ENCODE data around the gene C2orf49. TPM values are rescaled to one million over a fixed set of nuclear protein-coding genes. Genes with fewer than 3 reads are reported as not detected.

C2orf49 gene
- total and polyA plus RNA-seq, 9 of the 15 experiments (the other 6 are each of a cell fraction or from before 2014, with no cell fraction given) = 17.9 to 38.2 (median 25.6) TPM

DNA sequence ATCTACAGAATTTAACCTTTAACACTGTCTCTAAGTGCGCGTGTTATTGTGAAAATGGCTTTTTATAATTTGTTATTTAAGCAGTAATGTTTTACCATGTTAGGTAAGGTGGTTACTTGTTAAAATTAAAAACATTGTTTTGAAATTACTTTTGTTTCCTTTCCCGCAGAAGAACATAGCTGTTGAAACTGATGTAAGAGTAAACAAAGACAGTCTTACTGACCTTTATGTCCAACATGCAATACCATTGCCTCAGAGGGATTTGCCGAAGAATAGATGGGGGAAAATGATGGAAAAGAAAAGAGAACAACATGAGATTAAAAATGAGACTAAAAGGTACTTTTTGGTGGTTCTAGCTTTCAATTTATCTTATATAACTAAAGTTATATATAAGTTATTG lies 2.1 kb downstream of the C2orf49 start (continued):
- TF ChIP-seq, protein P1, sequence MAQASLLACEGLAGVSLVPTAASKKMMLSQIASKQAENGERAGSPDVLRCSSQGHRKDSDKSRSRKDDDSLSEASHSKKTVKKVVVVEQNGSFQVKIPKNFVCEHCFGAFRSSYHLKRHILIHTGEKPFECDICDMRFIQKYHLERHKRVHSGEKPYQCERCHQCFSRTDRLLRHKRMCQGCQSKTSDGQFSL (CRISPR knock-in tag; IDR thresholded peaks at IDR 0.05) = no peak
- TF ChIP-seq, protein P1 (tag; IDR thresholded peaks at IDR 0.05) = no peak

DNA sequence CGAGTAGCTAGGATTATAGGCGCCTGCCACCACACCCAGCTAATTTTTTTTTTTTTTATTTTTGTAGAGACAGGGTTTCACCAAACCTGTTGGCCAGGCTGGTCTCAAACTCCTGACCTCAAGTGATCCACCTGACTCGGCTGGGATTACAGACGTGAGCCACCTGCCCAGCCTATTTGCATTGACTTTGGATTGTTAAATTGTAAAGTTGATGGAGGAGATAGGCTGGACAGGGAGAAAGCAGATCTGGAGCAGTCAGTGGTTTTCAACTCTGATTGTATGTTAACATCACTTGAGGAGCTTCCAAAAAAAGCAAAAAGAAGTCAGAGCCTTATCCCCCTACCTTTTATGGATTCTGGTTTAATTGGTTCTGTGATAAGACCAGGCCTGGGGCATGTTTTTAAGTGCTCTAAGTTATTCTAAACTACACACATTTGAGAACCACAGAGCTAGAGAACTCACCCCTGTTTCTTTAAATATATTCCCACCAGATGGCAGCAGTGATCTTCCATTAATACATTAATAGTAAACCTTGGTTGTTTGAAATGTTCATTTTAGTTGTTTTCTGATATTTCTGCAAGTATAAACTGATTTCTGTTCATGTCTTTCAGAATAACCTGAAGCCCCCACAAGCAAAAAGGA lies 7.5 kb downstream of the C2orf49 start:
- Histone ChIP-seq H3K36me3 (ENCODE audit: control insufficient read depth, insufficient read depth, low read length) (peaks cover 90% of the 10 kb centered on the region), H3K4me3 (no peak overlapping the region), H3K27me3 (ENCODE audit: control insufficient read depth in 2 of 2, insufficient read depth in 2 of 2, low read length in 2 of 2) (no peaks in the 10 kb centered on the region), H3K79me2 (ENCODE audit: control insufficient read depth, insufficient read depth, low read length) (peaks cover 17% of the 10 kb centered on the region), H4K20me1 (replicated peaks; ENCODE audit: control insufficient read depth, insufficient read depth, low read length) (no peaks in the 10 kb centered on the region), H3K4me2 (ENCODE audit: insufficient read depth, low read length) (no peak overlapping the region), H3K9me3 (replicated peaks; ENCODE audit: control insufficient read depth, insufficient read depth, low read depth, low read length) (no peaks in the 10 kb centered on the region), H3K27ac (ENCODE audit: extremely low read depth, low read depth, low read length) (no peak overlapping the region), H2AFZ (ENCODE audit: low read depth, low read length) (no peak overlapping the region), H3K4me1 (replicated peaks in 1 of 2; ENCODE audit: control insufficient read depth in 2 of 2, insufficient read depth in 2 of 2, low read length in 2 of 2) (no peaks in the 10 kb centered on the region), H3K9ac (ENCODE audit: insufficient read depth in 1 of 2, low read depth in 2 of 2, low read length in 2 of 2) (no peak overlapping the region), H3K9me1 (ENCODE audit: control insufficient read depth, insufficient read depth, low read length) (no peaks in the 10 kb centered on the region)
- in situ Hi-C loops (cut with MboI) = loop anchor here (10.0 kb wide), 1 partner anchor 440 kb away; no protein-coding TSS in a partner anchor
- no TSS peak for BruUV-seq (replicated peaks)
- ChIA-PET CTCF (ENCODE audit: low intra/inter-chr PET ratio) (interaction anchor here (1.4 kb wide), 1 partner anchor 177 kb away, joined by 6 read pairs; no protein-coding TSS in a partner anchor), POLR2A (interaction anchor here (1.0 kb wide), 1 partner anchor 176 kb away, joined by 3 read pairs; no protein-coding TSS in a partner anchor)
- 70% methylated on average over 4 of the region's 4 CpGs for WGBS (ENCODE audit: insufficient coverage, low coverage, missing lambda C conversion rate)
- intact Hi-C loops (cut with micrococcal nuclease) = loop anchor here (1.0 kb wide), 1 partner anchor 176 kb away; no protein-coding TSS in a partner anchor
- FAIRE-seq (no peak), DNase-seq (ENCODE audit: extremely low read depth in 1 of 4, low spot score in 3 of 4) (peak in 1 of 4 experiments; percentile 33), ATAC-seq (peak; percentile 57; the same call in 2 of the 3 replicates)
- TF ChIP-seq DACH1 (IDR thresholded peaks at IDR 0.05; ENCODE audit: partially characterized antibody) = peak; percentile 56
- TF ChIP-seq, protein P2, sequence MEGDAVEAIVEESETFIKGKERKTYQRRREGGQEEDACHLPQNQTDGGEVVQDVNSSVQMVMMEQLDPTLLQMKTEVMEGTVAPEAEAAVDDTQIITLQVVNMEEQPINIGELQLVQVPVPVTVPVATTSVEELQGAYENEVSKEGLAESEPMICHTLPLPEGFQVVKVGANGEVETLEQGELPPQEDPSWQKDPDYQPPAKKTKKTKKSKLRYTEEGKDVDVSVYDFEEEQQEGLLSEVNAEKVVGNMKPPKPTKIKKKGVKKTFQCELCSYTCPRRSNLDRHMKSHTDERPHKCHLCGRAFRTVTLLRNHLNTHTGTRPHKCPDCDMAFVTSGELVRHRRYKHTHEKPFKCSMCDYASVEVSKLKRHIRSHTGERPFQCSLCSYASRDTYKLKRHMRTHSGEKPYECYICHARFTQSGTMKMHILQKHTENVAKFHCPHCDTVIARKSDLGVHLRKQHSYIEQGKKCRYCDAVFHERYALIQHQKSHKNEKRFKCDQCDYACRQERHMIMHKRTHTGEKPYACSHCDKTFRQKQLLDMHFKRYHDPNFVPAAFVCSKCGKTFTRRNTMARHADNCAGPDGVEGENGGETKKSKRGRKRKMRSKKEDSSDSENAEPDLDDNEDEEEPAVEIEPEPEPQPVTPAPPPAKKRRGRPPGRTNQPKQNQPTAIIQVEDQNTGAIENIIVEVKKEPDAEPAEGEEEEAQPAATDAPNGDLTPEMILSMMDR (IDR thresholded peaks at IDR 0.05 in 2 of 3, conservative IDR thresholded peaks at IDR 0.05 in 1 of 3; ENCODE audit: insufficient read depth in 2 of 3, low read depth in 1 of 3, low read length in 3 of 3) = peak in 2 of 3 experiments; percentile 13 to 54; a peak in 3 of 6 replicates
- TF ChIP-seq PHB2 (IDR thresholded peaks at IDR 0.05; ENCODE audit: low read depth) = no peak
- no peak for TF ChIP-seq ZNF586 (CRISPR knock-in tag; conservative IDR thresholded peaks at IDR 0.05)
- TF ChIP-seq, protein P3, sequence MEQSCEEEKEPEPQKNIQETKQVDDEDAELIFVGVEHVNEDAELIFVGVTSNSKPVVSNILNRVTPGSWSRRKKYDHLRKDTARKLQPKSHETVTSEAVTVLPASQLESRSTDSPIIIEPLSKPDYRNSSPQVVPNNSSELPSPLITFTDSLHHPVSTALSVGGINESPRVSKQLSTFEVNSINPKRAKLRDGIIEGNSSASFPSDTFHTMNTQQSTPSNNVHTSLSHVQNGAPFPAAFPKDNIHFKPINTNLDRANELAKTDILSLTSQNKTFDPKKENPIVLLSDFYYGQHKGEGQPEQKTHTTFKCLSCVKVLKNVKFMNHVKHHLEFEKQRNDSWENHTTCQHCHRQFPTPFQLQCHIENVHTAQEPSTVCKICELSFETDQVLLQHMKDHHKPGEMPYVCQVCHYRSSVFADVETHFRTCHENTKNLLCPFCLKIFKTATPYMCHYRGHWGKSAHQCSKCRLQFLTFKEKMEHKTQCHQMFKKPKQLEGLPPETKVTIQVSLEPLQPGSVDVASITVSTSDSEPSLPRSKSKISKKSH (CRISPR knock-in tag; IDR thresholded peaks at IDR 0.05) = no peak
- peak; percentile 35 to 49 for TF ChIP-seq RAD21 (CRISPR knock-in tag; conservative IDR thresholded peaks at IDR 0.05 in 1 of 2, IDR thresholded peaks at IDR 0.05 in 1 of 2)
- no peak for TF ChIP-seq RBM22 (IDR thresholded peaks at IDR 0.05; ENCODE audit: low read depth, low read length, poor library complexity, severe bottlenecking)
- TF ChIP-seq NUFIP1 (IDR thresholded peaks at IDR 0.05; ENCODE audit: partially characterized antibody) = no peak

Data from K562 (cell line).